Stomach (tissue), 4 donors: Measurements from ENCODE around the gene NRP1.

ENCODE experiments used
- EP300 ChIP-seq: sonication (generic); formaldehyde crosslinking; IDR thresholded peaks from one replicate; pipeline ENCODE4 v1.6.1; 2017; ENCODE audit warnings: antibody characterized with exemption
- POLR2A ChIP-seq, 4 donors: fragments of 450-650 bp; IDR thresholded peaks; one replicate each; pipeline ENCODE4 v1.6.1; 2016; ENCODE audit warnings: antibody characterized with exemption in 4 of 4, control low read depth in 2 of 4, mild to moderate bottlenecking in 1 of 4, moderate library complexity in 1 of 4
- POLR2AphosphoS5 ChIP-seq, 3 donors: sonication (generic); formaldehyde crosslinking; IDR thresholded peaks; one replicate each; pipeline ENCODE4 v1.6.1; 2016; ENCODE audit warnings: antibody characterized with exemption in 3 of 3
- TF ChIP-seq, protein P1 (sequence below), 7 experiments: fragments of 450-650 bp in 4 of 7; fragments of 200-600 bp in 3 of 7; sonication (generic) in 3 of 7; IDR thresholded peaks; one replicate each; pipeline ENCODE4 v1.5.1; 2016 to 2019; ENCODE audit warnings: antibody characterized with exemption in 7 of 7, control low read depth in 2 of 7, mild to moderate bottlenecking in 1 of 7

DNA sequence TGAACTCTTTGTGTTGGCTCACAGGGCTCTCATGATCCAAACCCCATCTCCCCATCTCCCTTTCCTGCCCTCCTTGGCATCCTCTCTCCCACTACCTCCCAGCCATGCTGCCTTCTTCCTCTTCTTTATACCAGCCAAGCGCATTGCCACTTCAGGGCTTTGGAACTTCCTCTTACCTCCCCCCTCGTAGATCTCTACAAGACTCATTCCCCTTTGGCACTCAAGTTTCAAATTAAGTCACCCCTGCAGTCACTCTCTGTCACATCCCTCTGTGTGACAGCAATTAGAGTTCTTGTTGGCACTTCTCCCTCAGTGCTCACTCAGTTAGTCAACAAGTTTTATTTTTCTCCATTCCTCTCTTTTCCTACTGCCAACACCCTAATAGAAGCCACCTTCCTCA lies 20.8 kb upstream of the NRP1 start:
- TF ChIP-seq, protein P1, sequence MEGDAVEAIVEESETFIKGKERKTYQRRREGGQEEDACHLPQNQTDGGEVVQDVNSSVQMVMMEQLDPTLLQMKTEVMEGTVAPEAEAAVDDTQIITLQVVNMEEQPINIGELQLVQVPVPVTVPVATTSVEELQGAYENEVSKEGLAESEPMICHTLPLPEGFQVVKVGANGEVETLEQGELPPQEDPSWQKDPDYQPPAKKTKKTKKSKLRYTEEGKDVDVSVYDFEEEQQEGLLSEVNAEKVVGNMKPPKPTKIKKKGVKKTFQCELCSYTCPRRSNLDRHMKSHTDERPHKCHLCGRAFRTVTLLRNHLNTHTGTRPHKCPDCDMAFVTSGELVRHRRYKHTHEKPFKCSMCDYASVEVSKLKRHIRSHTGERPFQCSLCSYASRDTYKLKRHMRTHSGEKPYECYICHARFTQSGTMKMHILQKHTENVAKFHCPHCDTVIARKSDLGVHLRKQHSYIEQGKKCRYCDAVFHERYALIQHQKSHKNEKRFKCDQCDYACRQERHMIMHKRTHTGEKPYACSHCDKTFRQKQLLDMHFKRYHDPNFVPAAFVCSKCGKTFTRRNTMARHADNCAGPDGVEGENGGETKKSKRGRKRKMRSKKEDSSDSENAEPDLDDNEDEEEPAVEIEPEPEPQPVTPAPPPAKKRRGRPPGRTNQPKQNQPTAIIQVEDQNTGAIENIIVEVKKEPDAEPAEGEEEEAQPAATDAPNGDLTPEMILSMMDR (IDR thresholded peaks at IDR 0.05): no peak
- TF ChIP-seq POLR2A (IDR thresholded peaks at IDR 0.05) (no peak), POLR2AphosphoS5 (IDR thresholded peaks at IDR 0.05) (no peak), EP300 (no peak)
